Keratinocyte (primary cell): Measurements from ENCODE around the gene CEMIP2. TPM values are rescaled to one million over a fixed set of nuclear protein-coding genes. Genes with fewer than 3 reads are reported as not detected.

Experiments used
- DNase-seq: peaks from one replicate; pipeline ENCODE4 v3.0.0-alpha.2; 2011; ENCODE audit warnings: low read depth, missing footprints, low spot score
- FAIRE-seq: peaks from 2 replicates; lab custom pipeline; 2011; peaks lifted over from hg19 to GRCh38; lab: Jason Lieb, UNC
- H2AFZ ChIP-seq: 2 replicates; pipeline ENCODE4 v1.6.0; 2012; ENCODE audit warnings: low read length, control low read depth, inconsistent platforms; ENCODE audit not compliant: control insufficient read depth
- H3K27ac ChIP-seq: 2 replicates; pipeline ENCODE4 v1.5.1; 2011; ENCODE audit warnings: low read length; ENCODE audit not compliant: control insufficient read depth, insufficient read depth
- H3K27me3 ChIP-seq: 3 replicates; pipeline ENCODE4 v1.6.0; 2011; ENCODE audit warnings: low read length; ENCODE audit not compliant: control insufficient read depth, insufficient read depth; ENCODE audit errors: extremely low read depth
- H3K36me3 ChIP-seq, 2 experiments: 2 replicates in 1 of 2; 3 replicates in 1 of 2; pipeline ENCODE4 v1.5.1; 2011; ENCODE audit warnings: low read length in 2 of 2, mild to moderate bottlenecking in 1 of 2; ENCODE audit not compliant: control insufficient read depth in 2 of 2, insufficient read depth in 2 of 2; ENCODE audit errors: extremely low read depth in 1 of 2
- H3K4me1 ChIP-seq: 3 replicates; pipeline ENCODE4 v1.5.1; 2011; ENCODE audit warnings: low read length; ENCODE audit not compliant: control insufficient read depth, insufficient read depth; ENCODE audit errors: extremely low read depth
- H3K4me2 ChIP-seq: 3 replicates; pipeline ENCODE4 v1.6.0; 2011; ENCODE audit warnings: low read depth, low read length; ENCODE audit not compliant: control insufficient read depth, insufficient read depth; ENCODE audit errors: extremely low read depth
- H3K4me3 ChIP-seq, 3 experiments: fragments of 200-600 bp in 1 of 3; sonication (generic) in 1 of 3; 2 replicates in 2 of 3; 3 replicates in 1 of 3; pipeline ENCODE4 v1.5.1; 2011 to 2016; ENCODE audit warnings: low read length in 3 of 3, mild to moderate bottlenecking in 3 of 3, control low read depth in 2 of 3, inconsistent platforms in 1 of 3, low read depth in 1 of 3, mixed read lengths in 1 of 3, mixed run types in 1 of 3, moderate library complexity in 1 of 3; ENCODE audit not compliant: control insufficient read depth in 2 of 3, insufficient read depth in 2 of 3; ENCODE audit errors: extremely low read depth in 1 of 3
- H3K79me2 ChIP-seq: 2 replicates; pipeline ENCODE4 v1.6.0; 2012; ENCODE audit warnings: low read length; ENCODE audit not compliant: control insufficient read depth, insufficient read depth
- H3K9ac ChIP-seq: 3 replicates; pipeline ENCODE4 v1.6.0; 2011; ENCODE audit warnings: low read length; ENCODE audit not compliant: control insufficient read depth, insufficient read depth; ENCODE audit errors: extremely low read depth
- H3K9me1 ChIP-seq: 3 replicates; pipeline ENCODE4 v1.6.0; 2011; ENCODE audit warnings: low read length; ENCODE audit not compliant: control insufficient read depth, insufficient read depth; ENCODE audit errors: extremely low read depth
- H3K9me3 ChIP-seq: 2 replicates; pipeline ENCODE4 v1.5.1; 2012; ENCODE audit warnings: low read depth, low read length; ENCODE audit not compliant: control insufficient read depth
- H4K20me1 ChIP-seq: 3 replicates; pipeline ENCODE4 v1.6.0; 2011; ENCODE audit warnings: low read length; ENCODE audit not compliant: control insufficient read depth, insufficient read depth; ENCODE audit errors: extremely low read depth
- CTCF ChIP-seq, 3 experiments: IDR thresholded peaks in 1 of 3; conservative IDR thresholded peaks in 1 of 3; optimal IDR thresholded peaks in 1 of 3; 2 replicates in 2 of 3; 3 replicates in 1 of 3; pipeline versions ENCODE3 to v1.5.1; 2011; ENCODE audit warnings: low read length in 3 of 3, mild to moderate bottlenecking in 3 of 3, moderate library complexity in 2 of 3, control low read depth in 1 of 3, inconsistent platforms in 1 of 3; ENCODE audit not compliant: insufficient read depth in 2 of 3; ENCODE audit errors: extremely low read depth in 1 of 3
- EZH2 ChIP-seq: IDR thresholded peaks from one replicate; pipeline ENCODE4 v1.6.1; 2012; ENCODE audit warnings: inconsistent platforms, mild to moderate bottlenecking, low read length, moderate library complexity
- dilution Hi-C: fragments of 300-500 bp; cut with MboI; formaldehyde crosslinking; loops from one replicate; pipeline ENCODE4 v1.7.0; 2020; ENCODE audit warnings: low sequenced_read_pairs; ENCODE audit not compliant: extremely low pct_ligation_motif_present
- polyA plus RNA-seq, 5 experiments: library from polyadenylated mRNA; depleted of rRNA in 3 of 5; stranded (reverse) in 3 of 5; stranded (forward) in 1 of 5; unstranded in 1 of 5; fragments of >200 nt; gene quantifications; 1 replicate in 1 of 5; 2 replicates in 3 of 5; 3 replicates in 1 of 5; pipeline versions ENCODE4 v1.2.1 to v1.2.3, GENCODE V29; 2011 to 2012; ENCODE audit warnings: missing spikeins in 2 of 5, low read depth in 1 of 5, low replicate concordance in 1 of 5

Gene CEMIP2
- polyA plus RNA-seq, 1 donor (not counting 4 experiments of a cell fraction or from before 2014, with no cell fraction given): 47.7 TPM

GRCh38 chr9:71764463-71764862 is 3.9 kb downstream of the CEMIP2 start:
- peak overlapping the region; percentile 18 for H3K9ac ChIP-seq
- no peaks in the 10 kb centered on the region for H3K36me3 ChIP-seq
- H3K4me3 ChIP-seq: peak overlapping the region in 2 of 3 experiments; percentile 21 to 48
- H3K27me3 ChIP-seq: no peaks in the 10 kb centered on the region
- no peak for DNase-seq
- dilution Hi-C loops: no loop called here
- FAIRE-seq: no peak
- peaks cover 73% of the 10 kb centered on the region for H3K79me2 ChIP-seq
- peak overlapping the region; percentile 42 for H3K4me2 ChIP-seq
- TF ChIP-seq EZH2 (no peak), CTCF (optimal IDR thresholded peaks at IDR 0.05 in 1 of 3, IDR thresholded peaks at IDR 0.05 in 1 of 3, conservative IDR thresholded peaks at IDR 0.05 in 1 of 3; ENCODE audit: extremely low read depth in 1 of 3, insufficient read depth in 2 of 3, low read length in 3 of 3) (no peak)
- H3K9me1 ChIP-seq: no peaks in the 10 kb centered on the region
- H4K20me1 ChIP-seq: peaks cover 5% of the 10 kb centered on the region
- peaks cover 58% of the 10 kb centered on the region for H3K4me1 ChIP-seq
- peak overlapping the region; percentile 65 for H3K27ac ChIP-seq
- no peaks in the 10 kb centered on the region for H3K9me3 ChIP-seq
- no peak overlapping the region for H2AFZ ChIP-seq

- Histone ChIP-seq H3K27me3 (no peaks in the 10 kb centered on the region), H3K9me1 (no peaks in the 10 kb centered on the region), H3K9ac (peak overlapping the region; percentile 18), H3K4me2 (peak overlapping the region; percentile 42), H3K79me2 (peaks cover 79% of the 10 kb centered on the region), H3K36me3 (no peaks in the 10 kb centered on the region), H3K4me3 (peak overlapping the region in 1 of 3 experiments; percentile 48), H3K4me1 (peaks cover 60% of the 10 kb centered on the region), H4K20me1 (peaks cover 5% of the 10 kb centered on the region), H3K9me3 (no peaks in the 10 kb centered on the region), H3K27ac (peak overlapping the region; percentile 65), H2AFZ (no peak overlapping the region)
- FAIRE-seq (no peak), DNase-seq (no peak)
- no peak for TF ChIP-seq CTCF (optimal IDR thresholded peaks at IDR 0.05 in 1 of 3, IDR thresholded peaks at IDR 0.05 in 1 of 3, conservative IDR thresholded peaks at IDR 0.05 in 1 of 3; ENCODE audit: extremely low read depth in 1 of 3, insufficient read depth in 2 of 3, low read length in 3 of 3)
- no peak for TF ChIP-seq EZH2
- dilution Hi-C loops: no loop called here
These were observed 4.5 kb downstream of the CEMIP2 start for GRCh38 chr9:71763832-71764231.
